ENCODE results near the gene SLCO2A1.

DNA sequence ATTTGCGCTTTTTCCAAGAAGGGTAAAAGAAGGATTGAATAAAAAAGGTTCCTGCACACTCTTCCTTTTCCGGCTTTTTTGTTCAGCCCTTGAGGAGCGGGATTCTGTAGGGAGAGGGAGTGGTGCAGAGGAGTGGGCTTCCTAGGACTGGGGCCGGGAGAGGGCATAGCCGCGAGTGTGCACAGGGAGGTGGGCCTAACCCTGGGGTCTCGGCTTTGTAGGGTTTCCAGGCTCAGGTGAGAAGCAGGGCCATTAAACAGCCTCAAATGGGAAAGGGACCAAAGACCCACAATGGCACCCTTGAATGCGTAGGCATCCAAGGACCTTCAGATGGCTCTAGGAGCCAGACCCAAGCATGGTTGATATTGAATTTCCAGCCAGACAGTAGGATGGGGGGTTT, 98.6 kb downstream of the SLCO2A1 start:
- no peak for TF ChIP-seq NFRKB (IDR thresholded peaks at IDR 0.05)
- TF ChIP-seq FOXK2 (IDR thresholded peaks at IDR 0.05), result no peak
- no peak for TF ChIP-seq ZNF384 (IDR thresholded peaks at IDR 0.05)
- TF ChIP-seq PKNOX1 (IDR thresholded peaks at IDR 0.05), result no peak
- TF ChIP-seq ELF4 (IDR thresholded peaks at IDR 0.05), result no peak
- TF ChIP-seq SUZ12 (IDR thresholded peaks at IDR 0.05), result no peak
- no peak for TF ChIP-seq SP1 (IDR thresholded peaks at IDR 0.05)
- no peak for TF ChIP-seq FOXA1 (IDR thresholded peaks at IDR 0.05)

Data from HEK293T (cell line).